OCI-LY1 (cell line): ENCODE data around the gene CEP19.

Source experiments
- EZH2 ChIP-seq: fragments of 200-600 bp; sonication (generic), shearing (Covaris generic); IDR thresholded peaks from 2 replicates; pipeline ENCODE4 v1.8.0; 2017; ENCODE audit warnings: borderline replicate concordance, mixed run types, mild to moderate bottlenecking, antibody characterized with exemption, low read length, moderate library complexity, mixed read lengths
- TF ChIP-seq, protein P1 (sequence below): fragments of 200-600 bp; sonication (generic), shearing (Covaris generic); IDR thresholded peaks from 2 replicates; pipeline ENCODE4 v1.5.1; 2017; ENCODE audit warnings: mild to moderate bottlenecking, antibody characterized with exemption, low read length, moderate library complexity, mixed read lengths

DNA sequence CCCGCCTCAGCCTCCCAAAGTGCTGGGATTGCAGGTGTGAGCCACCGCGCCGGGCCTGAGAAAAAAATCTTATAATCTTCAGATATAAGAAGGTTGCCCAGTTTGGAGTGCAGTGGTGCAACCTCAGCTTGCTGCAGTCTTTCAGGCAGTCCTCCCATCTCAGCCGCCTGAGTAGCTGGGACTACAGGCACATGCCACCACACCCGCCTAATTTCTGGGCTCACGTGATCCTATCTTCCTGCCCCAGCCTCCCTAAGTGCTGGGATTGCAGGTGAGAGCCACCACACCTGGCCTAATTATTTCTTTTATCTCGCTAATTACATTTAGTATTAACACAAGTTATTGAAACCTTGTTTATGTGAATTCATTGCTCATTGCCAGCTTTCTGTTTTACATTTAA is 41.2 kb upstream of the CEP19 start:
- TF ChIP-seq, protein P1, sequence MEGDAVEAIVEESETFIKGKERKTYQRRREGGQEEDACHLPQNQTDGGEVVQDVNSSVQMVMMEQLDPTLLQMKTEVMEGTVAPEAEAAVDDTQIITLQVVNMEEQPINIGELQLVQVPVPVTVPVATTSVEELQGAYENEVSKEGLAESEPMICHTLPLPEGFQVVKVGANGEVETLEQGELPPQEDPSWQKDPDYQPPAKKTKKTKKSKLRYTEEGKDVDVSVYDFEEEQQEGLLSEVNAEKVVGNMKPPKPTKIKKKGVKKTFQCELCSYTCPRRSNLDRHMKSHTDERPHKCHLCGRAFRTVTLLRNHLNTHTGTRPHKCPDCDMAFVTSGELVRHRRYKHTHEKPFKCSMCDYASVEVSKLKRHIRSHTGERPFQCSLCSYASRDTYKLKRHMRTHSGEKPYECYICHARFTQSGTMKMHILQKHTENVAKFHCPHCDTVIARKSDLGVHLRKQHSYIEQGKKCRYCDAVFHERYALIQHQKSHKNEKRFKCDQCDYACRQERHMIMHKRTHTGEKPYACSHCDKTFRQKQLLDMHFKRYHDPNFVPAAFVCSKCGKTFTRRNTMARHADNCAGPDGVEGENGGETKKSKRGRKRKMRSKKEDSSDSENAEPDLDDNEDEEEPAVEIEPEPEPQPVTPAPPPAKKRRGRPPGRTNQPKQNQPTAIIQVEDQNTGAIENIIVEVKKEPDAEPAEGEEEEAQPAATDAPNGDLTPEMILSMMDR, result no peak
- no peak for TF ChIP-seq EZH2
